Right lobe of liver (tissue), 6 donors: Measurements from ENCODE around the gene MAFF. TPM values are rescaled to one million over a fixed set of nuclear protein-coding genes. Genes with fewer than 3 reads are reported as not detected.

Experiments
- ATAC-seq, 4 donors: fragments of 200-7000 bp; cut with Tn5 transposase; one replicate each; pipeline ENCODE4 v1.9.1; 2020; ENCODE audit warnings: mild to moderate bottlenecking in 4 of 4, moderate library complexity in 4 of 4
- DNase-seq, 3 donors: peaks; one replicate each; pipeline ENCODE4 v3.0.0-alpha.2; 2020
- H3K27ac ChIP-seq, 3 donors: fragments of 200-600 bp; one replicate each; pipeline ENCODE4 v1.8.0; 2022
- H3K27me3 ChIP-seq, 2 donors: fragments of 200-600 bp; one replicate each; pipeline ENCODE4 v1.8.0; 2022
- H3K36me3 ChIP-seq, 4 donors: fragments of 200-600 bp; sonication (generic) in 1 of 4; one replicate each; pipeline versions ENCODE4 v1.5.1 to v1.8.0; 2017 to 2022; ENCODE audit warnings: control low read depth in 1 of 4
- H3K4me1 ChIP-seq, 4 donors: fragments of 200-600 bp; sonication (generic) in 1 of 4; one replicate each; pipeline versions ENCODE4 v1.5.1 to v1.8.0; 2017 to 2022; ENCODE audit warnings: control low read depth in 1 of 4
- H3K4me3 ChIP-seq, 3 donors: fragments of 200-600 bp; one replicate each; pipeline ENCODE4 v1.8.0; 2022
- H3K9me3 ChIP-seq, 4 donors: fragments of 200-600 bp; sonication (generic) in 1 of 4; one replicate each; pipeline versions ENCODE4 v1.5.1 to v1.8.0; 2017 to 2022; ENCODE audit warnings: control low read depth in 1 of 4
- POLR2A ChIP-seq: fragments of 450-650 bp; IDR thresholded peaks from one replicate; pipeline ENCODE4 v1.6.1; 2017; ENCODE audit warnings: antibody characterized with exemption, mild to moderate bottlenecking
- WGBS: methylation state at CpG from one replicate; pipeline ENCODE4 v1.1.6; 2018; ENCODE audit warnings: low coverage, low lambda C conversion rate; ENCODE audit not compliant: insufficient coverage; ENCODE audit errors: missing lambda C conversion rate; 5-methylcytosine and 5-hydroxymethylcytosine counted together
- intact Hi-C, 2 donors: fragments of 100-400 bp; cut with DNase I; formaldehyde crosslinking; loops; one replicate each; pipeline versions ENCODE4 v1.11.2 to v1.14.1; 2022
- total RNA-seq, 6 experiments: library from RNA; depleted of rRNA in 2 of 6; stranded (reverse); fragments of >200 nt in 2 of 6; fragmentation: NEBNext Ultra II Directional in 3 of 6; extraction: Animal tissue kit (Norgen Biotek cat#: 25700) in 3 of 6; gene quantifications; one replicate each; pipeline versions ENCODE4 v1.1.0 to v1.2.4, GENCODE V29; 2016 to 2023
- TF ChIP-seq, protein P1 (sequence below), 4 donors: fragments of 200-600 bp in 3 of 4; fragments of 450-650 bp in 1 of 4; IDR thresholded peaks; one replicate each; pipeline versions ENCODE4 v1.5.1 to v1.8.0; 2016 to 2022; ENCODE audit warnings: antibody characterized with exemption in 4 of 4, mild to moderate bottlenecking in 2 of 4
- donor health status: DM: no; HTN: yes; CAD: no.
- donor health status: DM: no; HTN: no; CAD: no.
- donor health status: DM: no; HTN: no; CAD: no.
- donor health status: DM: no; HTN: yes; CAD: no.
- donor health status: DM: no; HTN: yes; CAD: no.

MAFF gene
- total RNA-seq, 6 experiments from 2014 or later: 2.6 to 30.6 (median 11.0) TPM

DNA sequence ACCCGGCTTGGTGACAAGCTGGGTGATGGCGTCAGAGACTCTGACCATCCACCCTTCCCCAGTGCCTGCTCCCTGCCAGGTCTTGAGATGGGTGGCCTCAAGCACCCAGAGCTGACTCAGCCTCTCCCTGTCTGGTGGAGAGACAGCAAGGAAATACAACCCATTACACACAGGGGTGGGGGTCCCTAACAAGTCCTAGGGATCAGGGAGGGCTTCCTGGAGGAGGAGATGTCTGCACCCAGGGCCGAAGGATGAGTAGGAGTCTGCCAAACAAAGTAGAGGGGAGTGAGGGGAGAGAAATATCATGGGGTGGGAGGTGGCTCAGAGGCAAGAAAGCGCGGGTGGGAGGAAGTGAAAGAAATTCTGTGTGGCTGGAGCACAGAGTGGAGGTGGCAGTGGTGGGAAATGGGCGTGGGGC is 6.8 kb downstream of the MAFF start:
- no peak for ATAC-seq

DNA sequence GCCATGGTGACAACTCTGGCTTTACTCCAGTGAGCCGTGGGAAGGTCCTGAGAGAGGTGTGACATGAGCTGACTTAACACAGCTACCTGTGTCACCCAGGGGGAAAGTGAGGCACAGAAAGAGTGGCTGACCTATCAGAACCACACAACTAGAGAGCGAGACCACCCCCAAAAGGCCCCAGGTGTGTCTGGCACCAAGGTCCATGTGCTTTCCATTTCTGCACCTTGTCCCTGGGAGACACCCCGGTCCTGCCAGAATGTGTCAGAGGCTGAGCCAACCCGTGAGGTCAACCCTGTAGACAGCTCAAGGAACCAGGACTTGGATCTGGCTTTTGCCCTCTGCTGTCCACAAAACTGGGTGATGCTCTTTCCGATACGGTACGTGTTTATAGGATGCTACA is 9.8 kb downstream of the MAFF start:
- TF ChIP-seq, protein P1, sequence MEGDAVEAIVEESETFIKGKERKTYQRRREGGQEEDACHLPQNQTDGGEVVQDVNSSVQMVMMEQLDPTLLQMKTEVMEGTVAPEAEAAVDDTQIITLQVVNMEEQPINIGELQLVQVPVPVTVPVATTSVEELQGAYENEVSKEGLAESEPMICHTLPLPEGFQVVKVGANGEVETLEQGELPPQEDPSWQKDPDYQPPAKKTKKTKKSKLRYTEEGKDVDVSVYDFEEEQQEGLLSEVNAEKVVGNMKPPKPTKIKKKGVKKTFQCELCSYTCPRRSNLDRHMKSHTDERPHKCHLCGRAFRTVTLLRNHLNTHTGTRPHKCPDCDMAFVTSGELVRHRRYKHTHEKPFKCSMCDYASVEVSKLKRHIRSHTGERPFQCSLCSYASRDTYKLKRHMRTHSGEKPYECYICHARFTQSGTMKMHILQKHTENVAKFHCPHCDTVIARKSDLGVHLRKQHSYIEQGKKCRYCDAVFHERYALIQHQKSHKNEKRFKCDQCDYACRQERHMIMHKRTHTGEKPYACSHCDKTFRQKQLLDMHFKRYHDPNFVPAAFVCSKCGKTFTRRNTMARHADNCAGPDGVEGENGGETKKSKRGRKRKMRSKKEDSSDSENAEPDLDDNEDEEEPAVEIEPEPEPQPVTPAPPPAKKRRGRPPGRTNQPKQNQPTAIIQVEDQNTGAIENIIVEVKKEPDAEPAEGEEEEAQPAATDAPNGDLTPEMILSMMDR (IDR thresholded peaks at IDR 0.05): no peak
- no peak for TF ChIP-seq POLR2A
- H3K9me3 ChIP-seq: no peaks in the 10 kb centered on the region
- H3K27ac ChIP-seq: no peak overlapping the region
- H3K4me1 ChIP-seq: peaks cover 0 to 15% (median 7%) of the 10 kb centered on the region in 4 donors
- no peaks in the 10 kb centered on the region for H3K36me3 ChIP-seq
- H3K27me3 ChIP-seq: no peaks in the 10 kb centered on the region
- ATAC-seq (no peak), DNase-seq (no peak)
- no peak overlapping the region for H3K4me3 ChIP-seq
- intact Hi-C loops: no loop called here
- WGBS: 100% methylated on average over 3 of the region's 7 CpGs

More for the DNA sequence above, 6.8 kb downstream of the MAFF start:
- Histone ChIP-seq H3K4me1 (peaks cover 0 to 8% (median 3%) of the 10 kb centered on the region in 4 donors), H3K36me3 (no peaks in the 10 kb centered on the region), H3K4me3 (no peak overlapping the region), H3K27me3 (no peaks in the 10 kb centered on the region), H3K9me3 (no peaks in the 10 kb centered on the region), H3K27ac (no peak overlapping the region)
- 71% methylated on average over 3 of the region's 6 CpGs for WGBS
- no peak for TF ChIP-seq POLR2A
- TF ChIP-seq, protein P1 (IDR thresholded peaks at IDR 0.05): no peak
- intact Hi-C loops: no loop called here
- no peak for DNase-seq

DNA sequence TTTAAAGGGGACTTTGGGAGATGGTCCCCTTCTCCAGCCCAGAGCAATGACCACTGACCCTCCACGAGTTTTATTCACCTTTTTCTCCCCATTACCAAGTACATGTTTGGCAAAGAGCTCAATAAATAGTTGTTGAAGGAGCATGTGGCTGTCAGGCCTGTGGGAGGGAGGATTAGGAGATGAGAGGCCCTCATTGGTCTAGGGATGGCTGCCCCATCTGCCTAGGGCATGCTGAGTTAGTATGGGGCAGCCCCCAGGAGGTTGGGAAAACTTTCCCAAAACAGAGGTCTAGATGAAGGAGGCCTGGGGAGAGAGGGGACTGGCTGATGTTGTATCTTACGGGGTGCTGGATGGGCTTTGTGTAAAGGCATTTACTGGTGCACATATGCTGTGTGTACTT is 10.6 kb downstream of the MAFF start:
- WGBS: 33% methylated on average over 1 of the region's 2 CpGs
- Histone ChIP-seq H3K9me3 (no peaks in the 10 kb centered on the region), H3K4me3 (no peak overlapping the region), H3K36me3 (no peaks in the 10 kb centered on the region), H3K4me1 (peaks cover 0 to 15% (median 7%) of the 10 kb centered on the region in 4 donors), H3K27ac (no peak overlapping the region), H3K27me3 (no peaks in the 10 kb centered on the region)
- ATAC-seq (no peak), DNase-seq (no peak)
- TF ChIP-seq, protein P1 (IDR thresholded peaks at IDR 0.05): no peak
- TF ChIP-seq POLR2A: no peak
- intact Hi-C loops: no loop called here

DNA sequence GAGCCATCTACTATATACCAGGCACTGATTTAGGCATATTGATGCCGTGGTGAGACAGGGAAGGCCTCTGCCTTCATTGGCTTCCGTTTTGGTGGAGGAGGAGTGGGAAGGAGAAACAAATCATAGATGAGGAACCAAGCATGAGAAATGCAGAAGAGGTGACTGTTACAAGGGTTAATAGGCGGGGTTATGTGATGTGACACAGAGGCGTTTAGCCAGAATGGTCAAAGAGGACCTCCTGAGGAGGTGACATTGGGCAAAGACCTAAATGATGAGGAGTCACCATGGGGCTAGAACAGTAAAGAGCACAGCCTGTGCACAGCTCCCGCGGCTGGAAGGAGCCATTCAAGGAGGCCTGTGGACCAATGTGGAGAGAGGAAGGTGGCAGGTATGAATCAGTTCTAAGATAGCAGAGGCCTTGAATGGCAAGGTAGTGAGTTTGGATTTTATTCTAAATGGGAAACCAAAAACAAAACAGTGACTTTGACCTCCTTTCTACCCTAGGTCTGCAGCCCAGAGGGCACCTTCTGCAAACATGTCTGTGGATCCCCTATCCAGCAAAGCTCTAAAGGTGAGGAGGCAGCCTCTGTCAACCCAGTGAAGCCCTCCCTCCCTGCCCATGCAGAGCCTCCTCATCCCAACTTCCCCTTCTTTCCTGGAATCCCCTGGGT is 11.7 kb downstream of the MAFF start:
- H3K27me3 ChIP-seq: no peaks in the 10 kb centered on the region
- H3K4me1 ChIP-seq: peaks cover 0 to 21% (median 7%) of the 10 kb centered on the region in 4 donors
- WGBS: 75% methylated on average over 6 of the region's 6 CpGs
- H3K27ac ChIP-seq: peak overlapping the region; percentile 63 to 92 (median 79)
- intact Hi-C loops: no loop called here
- H3K9me3 ChIP-seq: no peaks in the 10 kb centered on the region
- no peaks in the 10 kb centered on the region for H3K36me3 ChIP-seq
- peak overlapping the region in 2 of 3 donors; percentile 51 to 57 for H3K4me3 ChIP-seq
- ATAC-seq (peak in 3 of 4 donors; percentile 0 to 30 (median 26)), DNase-seq (no peak)
- TF ChIP-seq POLR2A: no peak
- TF ChIP-seq, protein P1 (IDR thresholded peaks at IDR 0.05): no peak
